K562 (cell line): ENCODE data around the gene RAB11FIP2.

ENCODE experiments used
- IFI16 ChIP-seq: fragments of 250-450 bp; sonication (Bioruptor Pico); IDR thresholded peaks from 2 replicates; pipeline ENCODE4 v2.1.2; 2022; ENCODE audit warnings: mild to moderate bottlenecking, inconsistent platforms
- POLR2A ChIP-seq: fragments of 450-650 bp; conservative IDR thresholded peaks from 2 replicates; pipeline ENCODE4 v1.6.1; 2016

DNA sequence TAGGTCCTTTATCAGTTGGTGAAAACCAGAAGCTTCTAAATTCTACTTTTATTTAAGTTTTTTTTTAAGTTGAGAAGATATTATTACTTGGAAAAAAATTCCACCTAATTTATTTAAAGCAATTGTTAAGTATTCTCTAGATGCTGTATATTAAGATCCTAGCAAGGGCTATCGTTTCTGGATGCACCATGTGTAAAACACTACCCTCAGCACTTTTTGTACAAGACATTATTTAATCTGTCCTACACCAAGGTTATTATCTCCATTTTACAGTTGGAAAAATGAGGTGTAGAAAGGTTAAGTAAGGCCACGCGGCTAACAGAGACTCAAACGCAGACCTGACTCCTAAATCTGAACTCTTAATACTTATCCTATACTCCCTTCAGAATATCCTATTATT lies 19.8 kb downstream of the RAB11FIP2 start:
- TF ChIP-seq IFI16 (CRISPR knock-in tag) (no peak), POLR2A (no peak)
